GM12878 (cell line): Measurements from ENCODE around the gene MAML3. TPM values are rescaled to one million over a fixed set of nuclear protein-coding genes. Genes with fewer than 3 reads are reported as not detected.

ENCODE experiments used
- ATAC-seq: fragments of 200-7000 bp; cut with Tn5 transposase; 3 replicates; pipeline ENCODE4 v1.9.1; 2020; ENCODE audit warnings: mild to moderate bottlenecking, moderate library complexity
- BruUV-seq: library from RNA; stranded (reverse); fragments of 400-500 nt; replicated peaks from 2 replicates; lab custom pipeline; 2021; lab: Mats Ljungman, UMichigan
- CTCF ChIA-PET: fragments of 300-600 bp; sonication (Branson Sonifier 250); formaldehyde crosslinking; extraction: SDS; loops from one replicate; lab custom pipeline; 2021; ENCODE audit warnings: inconsistent platforms; lab: Yijun Ruan, JAX
- POLR2A ChIA-PET: fragments of 350-600 bp; formaldehyde crosslinking; extraction: SDS; loops from one replicate; lab custom pipeline; 2021; ENCODE audit warnings: inconsistent platforms; lab: Charles Lee
- RAD21 ChIA-PET: fragments of 300-600 bp; sonication (Branson Sonifier 250); formaldehyde crosslinking; loops from one replicate; lab custom pipeline; 2023; ENCODE audit warnings: antibody characterized with exemption; ENCODE audit not compliant: unreplicated experiment; lab: Charles Lee
- SMC1A ChIA-PET: fragments of 300-600 bp; sonication (Branson Sonifier 250); formaldehyde crosslinking; loops from one replicate; lab custom pipeline; 2023; ENCODE audit not compliant: unreplicated experiment, uncharacterized antibody; lab: Charles Lee
- DNase-seq: peaks from one replicate; pipeline ENCODE4 v3.0.0-alpha.2; 2011; ENCODE audit warnings: low read depth, low spot score
- FAIRE-seq: peaks from 3 replicates; lab custom pipeline; 2011; peaks lifted over from hg19 to GRCh38; lab: Jason Lieb, UNC
- H2AFZ ChIP-seq: 2 replicates; pipeline ENCODE4 v1.6.0; 2011; ENCODE audit warnings: low read depth, low read length, control low read depth; ENCODE audit not compliant: control insufficient read depth
- H3K27ac ChIP-seq: 2 replicates; pipeline ENCODE4 v1.5.1; 2011; ENCODE audit warnings: control low read depth; ENCODE audit not compliant: control insufficient read depth, insufficient read depth
- H3K27me3 ChIP-seq, 2 experiments: replicated peaks in 1 of 2; 2 replicates each; pipeline versions ENCODE4 v1.6.0 to v1.6.1; 2011; ENCODE audit warnings: low read length in 1 of 2; ENCODE audit not compliant: control insufficient read depth in 2 of 2, insufficient read depth in 2 of 2
- H3K36me3 ChIP-seq, 2 experiments: 2 replicates each; pipeline ENCODE4 v1.5.1; 2011; ENCODE audit warnings: low read length in 1 of 2; ENCODE audit not compliant: control insufficient read depth in 2 of 2, insufficient read depth in 2 of 2
- H3K4me1 ChIP-seq: 2 replicates; pipeline ENCODE4 v1.6.1; 2011; ENCODE audit warnings: mild to moderate bottlenecking, low read length, moderate library complexity, mixed read lengths; ENCODE audit not compliant: control insufficient read depth, insufficient read depth
- H3K4me2 ChIP-seq: 2 replicates; pipeline ENCODE4 v1.6.0; 2011; ENCODE audit warnings: control low read depth; ENCODE audit not compliant: control insufficient read depth, insufficient read depth
- H3K4me3 ChIP-seq: fragments of 200-600 bp; sonication (generic); 2 replicates; pipeline ENCODE4 v1.5.1; 2016
- H3K79me2 ChIP-seq: 2 replicates; pipeline ENCODE4 v1.6.0; 2011; ENCODE audit warnings: low read length; ENCODE audit not compliant: control insufficient read depth, insufficient read depth
- H3K9ac ChIP-seq: 2 replicates; pipeline ENCODE4 v1.8.0; 2011; ENCODE audit warnings: low read length, control low read depth, mixed read lengths; ENCODE audit not compliant: control insufficient read depth, insufficient read depth
- H3K9me3 ChIP-seq: replicated peaks from 3 replicates; pipeline ENCODE4 v1.5.1; 2011; ENCODE audit warnings: mild to moderate bottlenecking, low read length; ENCODE audit not compliant: control insufficient read depth, insufficient read depth
- H4K20me1 ChIP-seq: 2 replicates; pipeline ENCODE4 v1.6.0; 2011; ENCODE audit not compliant: control insufficient read depth, insufficient read depth
- BCL11A ChIP-seq: IDR thresholded peaks from 2 replicates; pipeline ENCODE4 v1.6.1; 2011; ENCODE audit warnings: low read depth, low read length
- CHD1 ChIP-seq: IDR thresholded peaks from 2 replicates; pipeline ENCODE4 v1.6.1; 2012; ENCODE audit warnings: low read depth, low read length, improper control_type of control experiment
- CHD2 ChIP-seq: IDR thresholded peaks from 2 replicates; pipeline ENCODE4 v1.6.1; 2011; ENCODE audit warnings: low read depth, low read length, improper control_type of control experiment, borderline replicate concordance
- CREB1 ChIP-seq: IDR thresholded peaks from 2 replicates; pipeline ENCODE4 v1.6.1; 2012; ENCODE audit warnings: low read depth, mild to moderate bottlenecking, inconsistent platforms
- EGR1 ChIP-seq, 2 experiments: IDR thresholded peaks; 1 replicate in 1 of 2; 2 replicates in 1 of 2; pipeline ENCODE4 v1.6.1; 2011 to 2012; ENCODE audit warnings: low read depth in 2 of 2, low read length in 2 of 2, borderline replicate concordance in 1 of 2, mild to moderate bottlenecking in 1 of 2, moderate library complexity in 1 of 2
- FOXM1 ChIP-seq: IDR thresholded peaks from 2 replicates; pipeline ENCODE4 v1.6.1; 2012; ENCODE audit warnings: low read depth, mild to moderate bottlenecking, inconsistent platforms, low read length, moderate library complexity
- NR2F1 ChIP-seq: fragments of 450-650 bp; conservative IDR thresholded peaks from 2 replicates; pipeline ENCODE4 v1.6.1; 2017; ENCODE audit warnings: mild to moderate bottlenecking
- POLR2A ChIP-seq: IDR thresholded peaks from 2 replicates; pipeline ENCODE4 v1.6.1; 2011; ENCODE audit warnings: low read depth, mild to moderate bottlenecking, low read length
- POU2F2 ChIP-seq: IDR thresholded peaks from 3 replicates; pipeline ENCODE4 v1.6.1; 2011; ENCODE audit warnings: low read depth, mild to moderate bottlenecking, low read length, borderline replicate concordance
- TCF7 ChIP-seq: IDR thresholded peaks from 2 replicates; pipeline ENCODE4 v1.6.1; 2014; ENCODE audit warnings: antibody characterized with exemption, borderline replicate concordance
- WRNIP1 ChIP-seq: IDR thresholded peaks from 2 replicates; pipeline ENCODE4 v1.6.1; 2011; ENCODE audit warnings: low read depth, low read length, improper control_type of control experiment, borderline replicate concordance
- WGBS: methylation state at CpG from one replicate; pipeline ENCODE4 v1.1.6; 2016; ENCODE audit warnings: low lambda C conversion rate; ENCODE audit not compliant: insufficient replicate concordance, insufficient coverage; ENCODE audit errors: missing lambda C conversion rate; 5-methylcytosine and 5-hydroxymethylcytosine counted together
- in situ Hi-C: fragments of 300-500 bp; cut with MboI; formaldehyde crosslinking; loops from 9 replicates; pipeline ENCODE4 v1.14.3; 2018; ENCODE audit warnings: mixed read lengths
- intact Hi-C: fragments of 100-400 bp; cut with micrococcal nuclease; formaldehyde crosslinking; loops from one replicate; pipeline ENCODE4 v1.14.2; 2022; ENCODE audit not compliant: unreplicated experiment
- polyA plus RNA-seq, 11 experiments: library from polyadenylated mRNA; depleted of rRNA in 4 of 11; unstranded in 6 of 11; stranded (reverse) in 5 of 11; fragments of >200 nt; fragmentation: Nextera tagmentation in 4 of 11; fragmentation: Illumina TruSeq in 1 of 11; extraction: Ambion mirVana in 4 of 11; extraction: Trizol in 1 of 11; gene quantifications; 1 replicate in 1 of 11; 2 replicates in 10 of 11; pipeline versions ENCODE4 v1.2.1 to v1.2.3, GENCODE V29; 2011 to 2016; ENCODE audit warnings: inconsistent platforms in 2 of 11, missing spikeins in 2 of 11, low read depth in 1 of 11
- total RNA-seq, 4 experiments: library from RNA; depleted of rRNA in 3 of 4; stranded (reverse); fragments of >200 nt in 3 of 4; fragmentation: Illumina TruSeq in 1 of 4; extraction: Trizol in 1 of 4; gene quantifications; 2 replicates each; pipeline versions ENCODE4 v1.2.1 to v1.2.3, GENCODE V29; 2013 to 2021
- TF ChIP-seq, protein P1 (sequence below): IDR thresholded peaks from 2 replicates; pipeline ENCODE4 v1.6.1; 2012; ENCODE audit warnings: low read depth, low read length, improper control_type of control experiment

MAML3 gene
- total and polyA plus RNA-seq, 10 of the 15 experiments (the other 5 are each of a cell fraction or from before 2014, with no cell fraction given), result under 0.01 to 0.53 (median 0.06) TPM; not detected in 2

DNA sequence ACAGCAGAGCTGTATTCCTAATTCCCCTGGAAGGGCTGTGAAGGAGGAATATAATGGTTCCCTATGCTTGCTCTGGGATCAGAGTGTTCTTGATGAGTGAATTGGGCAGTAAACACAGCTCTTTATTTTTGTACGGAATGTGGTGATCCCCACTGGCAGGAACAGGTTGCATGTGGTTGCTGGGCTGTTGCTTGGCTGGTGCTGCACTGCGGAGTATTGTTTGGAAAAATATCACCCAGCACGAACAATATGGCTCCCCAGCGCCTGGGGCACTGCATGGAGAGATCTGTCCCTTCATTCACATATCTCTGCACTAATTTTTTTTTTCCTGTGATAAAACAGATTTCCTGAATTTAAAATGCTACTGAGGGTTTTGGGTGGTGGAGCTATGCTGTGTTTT is 368.6 kb downstream of the MAML3 start:
- no peak overlapping the region for H3K27ac ChIP-seq
- TF ChIP-seq CHD1 (no peak), WRNIP1 (no peak), CREB1 (no peak), FOXM1 (no peak), BCL11A (no peak), TCF7 (no peak), POU2F2 (no peak), EGR1 (IDR thresholded peaks at IDR 0.05; ENCODE audit: borderline replicate concordance in 1 of 2, low read depth in 2 of 2, low read length in 2 of 2) (no peak), CHD2 (no peak), NR2F1 (no peak), POLR2A (no peak)
- TF ChIP-seq, protein P1, sequence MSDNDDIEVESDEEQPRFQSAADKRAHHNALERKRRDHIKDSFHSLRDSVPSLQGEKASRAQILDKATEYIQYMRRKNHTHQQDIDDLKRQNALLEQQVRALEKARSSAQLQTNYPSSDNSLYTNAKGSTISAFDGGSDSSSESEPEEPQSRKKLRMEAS, result no peak
- TF ChIP-seq, all 136 proteins: peak for 0
- WGBS, result 23% methylated on average over 4 of the region's 4 CpGs
- SMC1A ChIA-PET, result no interaction called here
- Histone ChIP-seq H3K9ac (no peak overlapping the region), H4K20me1 (no peaks in the 10 kb centered on the region), H3K79me2 (no peaks in the 10 kb centered on the region), H3K4me2 (no peak overlapping the region), H2AFZ (no peak overlapping the region), H3K4me1 (no peaks in the 10 kb centered on the region), H3K36me3 (no peaks in the 10 kb centered on the region), H3K4me3 (no peak overlapping the region), H3K9me3 (no peaks in the 10 kb centered on the region; the same call in 2 of the 3 replicates), H3K27me3 (peaks cover 2 to 3% of the 10 kb centered on the region in 2 experiments; a peak in 2 of 4 replicates)
- no peak for ATAC-seq
- no TSS peak for BruUV-seq
- FAIRE-seq, result no peak
- CTCF ChIA-PET, result interaction anchor here (0.7 kb wide), 1 partner anchor 492 kb away, joined by 3 read pairs; no protein-coding TSS in a partner anchor
- POLR2A ChIA-PET, result no interaction called here
- intact Hi-C loops, result no loop called here
- RAD21 ChIA-PET, result no interaction called here
- no peak for DNase-seq
- in situ Hi-C loops, result no loop called here
